Measurements from ENCODE around the gene LRMDA. TPM values are rescaled to one million over a fixed set of nuclear protein-coding genes. Genes with fewer than 3 reads are reported as not detected.

LRMDA gene
- total RNA-seq, 1 experiment from 2014 or later, result 1.2 TPM

DNA sequence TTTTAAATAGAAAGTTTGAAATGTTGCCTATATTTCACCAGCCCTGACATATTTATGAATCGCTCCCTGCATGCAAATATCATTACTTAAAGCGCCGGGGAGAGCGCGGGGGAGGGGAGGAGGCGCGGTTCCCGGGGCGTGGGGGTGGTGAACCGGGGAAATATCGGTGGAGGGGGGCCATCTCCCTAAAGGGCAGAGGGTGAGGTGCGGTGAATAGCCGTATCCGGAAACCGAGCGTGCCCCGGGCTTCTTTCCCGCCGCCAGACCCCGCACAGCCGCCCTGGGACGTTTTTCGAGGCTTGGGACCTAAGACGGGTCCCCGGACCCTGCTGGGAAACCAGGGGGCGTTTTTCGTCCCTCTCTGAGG lies 22.9 kb upstream of the LRMDA start:
- TF ChIP-seq EZH2phosphoT487 (IDR thresholded peaks at IDR 0.05; ENCODE audit: borderline replicate concordance, low read length) (no peak), EZH2 (IDR thresholded peaks at IDR 0.05; ENCODE audit: low read length, unreplicated experiment) (no peak)
- TF ChIP-seq, protein P1, sequence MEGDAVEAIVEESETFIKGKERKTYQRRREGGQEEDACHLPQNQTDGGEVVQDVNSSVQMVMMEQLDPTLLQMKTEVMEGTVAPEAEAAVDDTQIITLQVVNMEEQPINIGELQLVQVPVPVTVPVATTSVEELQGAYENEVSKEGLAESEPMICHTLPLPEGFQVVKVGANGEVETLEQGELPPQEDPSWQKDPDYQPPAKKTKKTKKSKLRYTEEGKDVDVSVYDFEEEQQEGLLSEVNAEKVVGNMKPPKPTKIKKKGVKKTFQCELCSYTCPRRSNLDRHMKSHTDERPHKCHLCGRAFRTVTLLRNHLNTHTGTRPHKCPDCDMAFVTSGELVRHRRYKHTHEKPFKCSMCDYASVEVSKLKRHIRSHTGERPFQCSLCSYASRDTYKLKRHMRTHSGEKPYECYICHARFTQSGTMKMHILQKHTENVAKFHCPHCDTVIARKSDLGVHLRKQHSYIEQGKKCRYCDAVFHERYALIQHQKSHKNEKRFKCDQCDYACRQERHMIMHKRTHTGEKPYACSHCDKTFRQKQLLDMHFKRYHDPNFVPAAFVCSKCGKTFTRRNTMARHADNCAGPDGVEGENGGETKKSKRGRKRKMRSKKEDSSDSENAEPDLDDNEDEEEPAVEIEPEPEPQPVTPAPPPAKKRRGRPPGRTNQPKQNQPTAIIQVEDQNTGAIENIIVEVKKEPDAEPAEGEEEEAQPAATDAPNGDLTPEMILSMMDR (conservative IDR thresholded peaks at IDR 0.05; ENCODE audit: low read depth, low read length), result no peak
- no peaks in the 10 kb centered on the region for H3F3A ChIP-seq (ENCODE audit: low read length, unreplicated experiment)
- intact Hi-C loops (cut with micrococcal nuclease), result loop anchor here (2.0 to 10.0 kb wide), 3 partner anchors 100 to 706 kb away; partner anchors contain the start of gene KAT6B
- no peaks in the 10 kb centered on the region for H4K20me1 ChIP-seq (ENCODE audit: low read length)
- peak overlapping the region; percentile 88 for H2AFZ ChIP-seq (ENCODE audit: low read length)
- H3K4me1 ChIP-seq (ENCODE audit: insufficient read depth, low read length), result peaks cover 30% of the 10 kb centered on the region
- POLR2A ChIA-PET (ENCODE audit: unreplicated experiment), result no interaction called here
- H3K4me3 ChIP-seq (ENCODE audit: low read length), result peak overlapping the region; percentile 74
- peaks cover 58% of the 10 kb centered on the region for H3K79me2 ChIP-seq (ENCODE audit: low read length)
- H3K9ac ChIP-seq (ENCODE audit: low read length), result peak overlapping the region; percentile 86
- peak overlapping the region; percentile 84 for H3K4me2 ChIP-seq (ENCODE audit: low read length)
- no TSS peak for BruUV-seq (replicated peaks)
- H3K9me3 ChIP-seq (ENCODE audit: low read length), result no peaks in the 10 kb centered on the region
- no peak for DNase-seq
- peak overlapping the region; percentile 73 for H3K27ac ChIP-seq (ENCODE audit: low read length)
- H3K27me3 ChIP-seq (ENCODE audit: low read length), result peaks cover 92% of the 10 kb centered on the region
- no peaks in the 10 kb centered on the region for H3K36me3 ChIP-seq (ENCODE audit: low read depth, low read length)
- ATAC-seq, result no peak
- no peaks in the 10 kb centered on the region; the same call in none of the 2 replicates for H3K9me2 ChIP-seq (replicated peaks; ENCODE audit: low read length)
- CTCF ChIA-PET, result no interaction called here

DNA sequence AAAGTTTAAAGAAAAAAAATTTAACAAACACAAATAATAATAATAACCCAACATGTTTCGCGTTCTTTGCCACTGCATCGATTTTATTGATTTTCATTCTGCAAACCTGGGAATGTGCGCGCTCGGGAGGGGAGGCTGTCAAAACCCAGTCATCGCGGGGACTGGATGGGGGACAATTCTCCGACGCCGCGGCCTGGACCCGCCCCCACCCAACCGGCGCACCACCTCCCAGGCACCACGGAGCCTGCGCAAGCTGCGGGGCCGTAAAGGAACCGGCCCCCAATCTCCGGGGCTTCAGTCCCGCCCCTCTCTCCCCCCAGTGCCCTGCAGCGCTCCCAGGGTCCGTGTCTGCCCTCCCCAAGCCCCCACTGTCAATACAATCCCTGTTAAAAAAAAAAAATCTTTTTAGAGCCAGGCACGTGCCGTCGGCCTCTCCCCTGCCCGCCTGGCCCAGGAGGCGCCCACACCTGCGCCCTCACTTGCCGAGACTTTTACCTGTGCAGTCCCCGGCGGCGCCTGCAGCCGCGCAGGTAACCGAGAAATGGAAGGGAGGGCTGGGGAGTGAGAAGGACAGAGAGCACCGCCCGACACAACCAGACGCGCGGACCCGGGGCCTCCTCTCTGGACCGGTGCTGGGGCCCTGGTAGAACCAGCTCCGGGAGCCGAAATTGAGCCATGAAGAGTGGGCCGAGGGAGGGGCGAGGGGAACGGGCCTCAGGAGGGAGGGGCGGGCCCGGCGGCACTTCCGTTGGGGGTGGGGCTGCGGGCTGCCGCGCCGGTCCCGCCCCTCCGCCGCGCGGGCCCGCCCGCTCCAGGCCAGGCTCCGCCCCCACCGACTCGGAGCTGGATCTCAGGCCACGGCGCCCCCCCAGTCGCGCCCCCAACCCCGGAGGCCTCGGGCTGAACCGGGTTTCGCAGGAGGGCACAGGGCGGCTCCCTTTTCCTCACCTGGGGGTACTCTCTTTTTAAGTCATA lies 22.2 kb upstream of the LRMDA start:
- peak overlapping the region; percentile 86 for H3K9ac ChIP-seq (ENCODE audit: low read length)
- H3F3A ChIP-seq (ENCODE audit: low read length, unreplicated experiment), result no peaks in the 10 kb centered on the region
- peaks cover 30% of the 10 kb centered on the region for H3K4me1 ChIP-seq (ENCODE audit: insufficient read depth, low read length)
- H2AFZ ChIP-seq (ENCODE audit: low read length), result peak overlapping the region; percentile 88
- intact Hi-C loops (cut with micrococcal nuclease), result loop anchor here (1.0 to 10.0 kb wide), 6 partner anchors 100 to 706 kb away; partner anchors contain the start of gene KAT6B
- H3K4me2 ChIP-seq (ENCODE audit: low read length), result peak overlapping the region; percentile 84
- ATAC-seq (peak; percentile 51), DNase-seq (peak; percentile 91)
- H4K20me1 ChIP-seq (ENCODE audit: low read length), result no peaks in the 10 kb centered on the region
- H3K27ac ChIP-seq (ENCODE audit: low read length), result peak overlapping the region; percentile 73
- H3K9me3 ChIP-seq (ENCODE audit: low read length), result no peaks in the 10 kb centered on the region
- BruUV-seq (replicated peaks), result TSS peak; percentile 58
- no peaks in the 10 kb centered on the region; the same call in none of the 2 replicates for H3K9me2 ChIP-seq (replicated peaks; ENCODE audit: low read length)
- TF ChIP-seq, protein P1 (conservative IDR thresholded peaks at IDR 0.05; ENCODE audit: low read depth, low read length), result peak; percentile 41
- TF ChIP-seq EZH2phosphoT487 (IDR thresholded peaks at IDR 0.05; ENCODE audit: borderline replicate concordance, low read length) (peak; percentile 72), EZH2 (IDR thresholded peaks at IDR 0.05; ENCODE audit: low read length, unreplicated experiment) (peak; percentile 89)
- ChIA-PET CTCF (no interaction called here), POLR2A (ENCODE audit: unreplicated experiment) (interaction anchor here (0.6 to 0.7 kb wide), 4 partner anchors 220 to 1829 kb away, joined by 3 to 23 read pairs (median 4); no protein-coding TSS in a partner anchor)
- H3K36me3 ChIP-seq (ENCODE audit: low read depth, low read length), result no peaks in the 10 kb centered on the region
- H3K4me3 ChIP-seq (ENCODE audit: low read length), result peak overlapping the region; percentile 74
- peaks cover 88% of the 10 kb centered on the region for H3K27me3 ChIP-seq (ENCODE audit: low read length)
- H3K79me2 ChIP-seq (ENCODE audit: low read length), result peaks cover 51% of the 10 kb centered on the region
